HG03064 (cell line): ENCODE data around the gene EIPR1.
"Not testable (repeated sequence)": the region's sequence is repeated elsewhere in the genome, so short reads cannot be mapped to it uniquely, and the experiment has no call there.

ENCODE experiments used
- ATAC-seq: cut with Tn5 transposase; IDR thresholded peaks from one replicate; pipeline ENCODE4 v1.9.1; 2021; ENCODE audit warnings: low read depth; ENCODE audit not compliant: unreplicated experiment

Gene EIPR1

GRCh38 chr2:3291113-3291512 lies 86.5 kb downstream of the EIPR1 start:
- ATAC-seq = no peak

GRCh38 chr2:3290655-3291054 lies 87.0 kb downstream of the EIPR1 start:
- ATAC-seq = no peak

- no peak for ATAC-seq
These were observed 87.6 kb downstream of the EIPR1 start for GRCh38 chr2:3289971-3290370.

- no peak for ATAC-seq
These were observed 88.1 kb downstream of the EIPR1 start for GRCh38 chr2:3289526-3289925.

- ATAC-seq = no peak
These were observed 88.5 kb downstream of the EIPR1 start for GRCh38 chr2:3289171-3289515.

- no peak for ATAC-seq
These were observed 89.0 kb downstream of the EIPR1 start for GRCh38 chr2:3288470-3289170.

GRCh38 chr2:3287896-3288295 lies 89.7 kb downstream of the EIPR1 start:
- ATAC-seq = no peak

GRCh38 chr2:3286646-3287036 lies 91.0 kb downstream of the EIPR1 start:
- ATAC-seq = not testable (repeated sequence)

GRCh38 chr2:3285901-3286645 lies 91.5 kb downstream of the EIPR1 start:
- no peak for ATAC-seq

- ATAC-seq = no peak
These were observed 92.7 kb downstream of the EIPR1 start for GRCh38 chr2:3284657-3285630.

GRCh38 chr2:3283876-3284656 lies 93.6 kb downstream of the EIPR1 start:
- ATAC-seq = not testable (repeated sequence)

- no peak for ATAC-seq
These were observed 94.4 kb downstream of the EIPR1 start for GRCh38 chr2:3283206-3283605.

GRCh38 chr2:3282056-3282998 lies 95.3 kb downstream of the EIPR1 start:
- ATAC-seq = no peak

- no peak for ATAC-seq
These were observed 96.7 kb downstream of the EIPR1 start for GRCh38 chr2:3280683-3281520.

- no peak for ATAC-seq
These were observed 97.4 kb downstream of the EIPR1 start for GRCh38 chr2:3280197-3280596.

- no peak for ATAC-seq
These were observed 98.2 kb downstream of the EIPR1 start for GRCh38 chr2:3279236-3279960.

- ATAC-seq = no peak
These were observed 98.9 kb downstream of the EIPR1 start for GRCh38 chr2:3278521-3279218.
